Measurements from ENCODE around the gene CDO1. TPM values are rescaled to one million over a fixed set of nuclear protein-coding genes. Genes with fewer than 3 reads are reported as not detected.
A peak's percentile ranks its signal among the peaks of the same experiment; 100 is the strongest.

The CDO1 gene
- total and polyA plus RNA-seq, 4 donors, result 2.9 to 31.7 (median 4.8) TPM

DNA sequence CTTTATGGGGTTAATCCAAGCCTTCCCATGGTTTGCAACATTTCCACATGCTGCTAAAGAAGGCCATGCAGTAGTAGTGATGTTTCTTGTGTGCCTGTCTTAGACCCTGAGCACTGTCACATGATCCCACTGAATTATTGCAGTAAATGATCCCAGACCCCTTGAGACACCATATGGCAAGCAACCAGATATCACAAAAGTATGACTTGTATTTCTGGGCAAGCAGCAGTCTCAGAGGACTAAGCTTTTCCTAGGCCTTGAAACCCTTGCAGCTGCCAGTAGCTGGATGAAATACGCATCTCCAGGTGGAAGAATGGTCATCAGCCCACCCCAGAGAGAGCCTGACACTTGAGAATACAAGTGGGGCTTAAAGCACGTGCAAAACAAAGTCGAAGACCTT lies 41.8 kb downstream of the CDO1 start:
- Histone ChIP-seq H3K27ac (ENCODE audit: low read depth in 1 of 2, low read length in 1 of 2) (no peak overlapping the region), H3K9me3 (ENCODE audit: control insufficient read depth in 4 of 4, insufficient read depth in 3 of 4, low read length in 3 of 4) (no peaks in the 10 kb centered on the region), H3K4me1 (ENCODE audit: control insufficient read depth in 5 of 5, insufficient read depth in 5 of 5, low read length in 5 of 5) (peaks cover 0 to 4% (median 0%) of the 10 kb centered on the region in 5 donors), H3K9ac (ENCODE audit: insufficient read depth in 1 of 2, low read length in 2 of 2) (no peak overlapping the region), H3K36me3 (ENCODE audit: control insufficient read depth in 4 of 4, insufficient read depth in 4 of 4, low read length in 4 of 4) (no peaks in the 10 kb centered on the region), H3K27me3 (ENCODE audit: control insufficient read depth in 3 of 3, insufficient read depth in 3 of 3, low read length in 2 of 3) (no peaks in the 10 kb centered on the region), H3K4me3 (no peak overlapping the region)
- ATAC-seq (ENCODE audit: insufficient read depth, low FRiP score) (no peak), DNase-seq (no peak)
- WGBS, 2 donors, result 83% methylated on average over 3 of the region's 3 CpGs
- TF ChIP-seq, protein P1, sequence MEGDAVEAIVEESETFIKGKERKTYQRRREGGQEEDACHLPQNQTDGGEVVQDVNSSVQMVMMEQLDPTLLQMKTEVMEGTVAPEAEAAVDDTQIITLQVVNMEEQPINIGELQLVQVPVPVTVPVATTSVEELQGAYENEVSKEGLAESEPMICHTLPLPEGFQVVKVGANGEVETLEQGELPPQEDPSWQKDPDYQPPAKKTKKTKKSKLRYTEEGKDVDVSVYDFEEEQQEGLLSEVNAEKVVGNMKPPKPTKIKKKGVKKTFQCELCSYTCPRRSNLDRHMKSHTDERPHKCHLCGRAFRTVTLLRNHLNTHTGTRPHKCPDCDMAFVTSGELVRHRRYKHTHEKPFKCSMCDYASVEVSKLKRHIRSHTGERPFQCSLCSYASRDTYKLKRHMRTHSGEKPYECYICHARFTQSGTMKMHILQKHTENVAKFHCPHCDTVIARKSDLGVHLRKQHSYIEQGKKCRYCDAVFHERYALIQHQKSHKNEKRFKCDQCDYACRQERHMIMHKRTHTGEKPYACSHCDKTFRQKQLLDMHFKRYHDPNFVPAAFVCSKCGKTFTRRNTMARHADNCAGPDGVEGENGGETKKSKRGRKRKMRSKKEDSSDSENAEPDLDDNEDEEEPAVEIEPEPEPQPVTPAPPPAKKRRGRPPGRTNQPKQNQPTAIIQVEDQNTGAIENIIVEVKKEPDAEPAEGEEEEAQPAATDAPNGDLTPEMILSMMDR (IDR thresholded peaks at IDR 0.05; ENCODE audit: control extremely low read depth, extremely low read depth), result no peak

DNA sequence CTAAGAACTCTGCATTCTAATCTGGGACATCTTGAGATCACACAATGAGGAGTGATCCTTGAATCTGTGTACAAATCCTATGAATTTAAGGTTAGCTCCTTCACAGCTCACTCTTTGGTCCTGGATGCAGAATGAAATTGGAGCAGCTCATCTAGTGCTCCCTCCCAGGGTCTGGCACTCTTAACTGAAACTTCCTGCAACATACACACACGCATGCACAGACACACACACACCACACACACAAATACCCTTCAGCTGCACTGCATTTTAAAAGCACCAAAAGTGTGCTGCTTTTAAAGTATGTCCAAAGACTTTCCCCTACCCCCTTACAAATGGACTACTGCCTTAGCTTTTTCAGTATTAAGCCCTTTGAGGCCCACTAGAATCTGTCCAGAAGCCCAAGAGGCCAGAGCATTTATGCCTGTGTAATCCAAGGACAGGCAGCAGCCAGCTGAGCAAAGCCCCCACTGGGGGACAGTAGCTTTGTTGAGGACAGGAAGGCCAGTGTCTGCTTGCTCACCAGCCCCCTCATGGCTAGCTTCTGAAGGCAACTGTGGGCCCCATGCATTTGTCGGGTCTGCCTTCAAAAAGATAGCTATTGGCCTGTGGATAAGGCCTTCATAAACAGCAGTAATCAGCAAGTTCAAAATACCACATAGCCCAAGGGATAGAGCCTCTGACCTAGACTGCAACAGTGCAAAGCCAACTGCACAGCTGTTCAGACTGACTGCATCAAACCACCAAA lies 43.6 kb downstream of the CDO1 start:
- ATAC-seq (ENCODE audit: insufficient read depth, low FRiP score) (no peak), DNase-seq (peak in 2 of 3 donors; percentile 18 to 46)
- no peak overlapping the region for H3K27ac ChIP-seq (ENCODE audit: low read depth in 1 of 2, low read length in 1 of 2)
- H3K4me3 ChIP-seq, result no peak overlapping the region
- TF ChIP-seq, protein P1 (IDR thresholded peaks at IDR 0.05; ENCODE audit: control extremely low read depth, extremely low read depth), result no peak
- no peaks in the 10 kb centered on the region for H3K36me3 ChIP-seq (ENCODE audit: control insufficient read depth in 4 of 4, insufficient read depth in 4 of 4, low read length in 4 of 4)
- peaks cover 0 to 4% (median 0%) of the 10 kb centered on the region in 5 donors for H3K4me1 ChIP-seq (ENCODE audit: control insufficient read depth in 5 of 5, insufficient read depth in 5 of 5, low read length in 5 of 5)
- 61 to 70% methylated on average over 2 of the region's 2 CpGs for WGBS, 2 donors
- no peaks in the 10 kb centered on the region for H3K9me3 ChIP-seq (ENCODE audit: control insufficient read depth in 4 of 4, insufficient read depth in 3 of 4, low read length in 3 of 4)
- H3K27me3 ChIP-seq (ENCODE audit: control insufficient read depth in 3 of 3, insufficient read depth in 3 of 3, low read length in 2 of 3), result no peaks in the 10 kb centered on the region
- H3K9ac ChIP-seq (ENCODE audit: insufficient read depth in 1 of 2, low read length in 2 of 2), result no peak overlapping the region

DNA sequence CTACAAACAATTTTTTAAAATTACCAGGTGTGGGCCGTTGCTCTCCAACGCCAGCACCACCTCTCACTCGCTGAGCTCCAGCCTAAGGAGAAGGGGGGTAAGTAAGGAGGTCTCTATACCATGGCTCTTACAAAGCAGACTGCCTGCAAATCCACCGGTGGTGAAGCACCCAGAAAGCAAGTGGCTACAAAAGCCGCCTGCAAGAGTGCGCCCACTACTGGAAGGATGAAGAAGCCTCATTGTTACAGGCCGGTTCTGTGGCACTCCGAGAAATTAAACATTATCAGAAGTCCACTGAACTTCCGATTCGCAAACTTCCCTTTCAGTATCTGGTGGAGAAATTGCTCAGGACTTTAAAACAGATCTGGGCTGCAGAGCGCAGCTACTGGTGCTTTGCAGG lies 46.0 kb downstream of the CDO1 start:
- no peak for ATAC-seq (ENCODE audit: insufficient read depth, low FRiP score)
- TF ChIP-seq, protein P1 (IDR thresholded peaks at IDR 0.05; ENCODE audit: control extremely low read depth, extremely low read depth), result no peak
- 63 to 67% methylated on average over 11 of the region's 11 CpGs for WGBS, 2 donors
- Histone ChIP-seq H3K9me3 (ENCODE audit: control insufficient read depth in 4 of 4, insufficient read depth in 3 of 4, low read length in 3 of 4) (no peaks in the 10 kb centered on the region), H3K27ac (ENCODE audit: low read depth in 1 of 2, low read length in 1 of 2) (no peak overlapping the region), H3K4me1 (ENCODE audit: control insufficient read depth in 5 of 5, insufficient read depth in 5 of 5, low read length in 5 of 5) (peaks cover 0 to 7% (median 0%) of the 10 kb centered on the region in 5 donors), H3K4me3 (no peak overlapping the region), H3K9ac (ENCODE audit: insufficient read depth in 1 of 2, low read length in 2 of 2) (no peak overlapping the region), H3K36me3 (ENCODE audit: control insufficient read depth in 4 of 4, insufficient read depth in 4 of 4, low read length in 4 of 4) (no peaks in the 10 kb centered on the region), H3K27me3 (ENCODE audit: control insufficient read depth in 3 of 3, insufficient read depth in 3 of 3, low read length in 2 of 3) (no peaks in the 10 kb centered on the region)
- no peak for DNase-seq

All from lung (tissue), 12 donors.